ENCODE results near the gene ETAA1. TPM values are rescaled to one million over a fixed set of nuclear protein-coding genes. Genes with fewer than 3 reads are reported as not detected.

Gene ETAA1
- total and polyA plus RNA-seq, 2 of the 4 experiments (the other 2 are of a cell fraction): 6.9 to 8.1 TPM

DNA sequence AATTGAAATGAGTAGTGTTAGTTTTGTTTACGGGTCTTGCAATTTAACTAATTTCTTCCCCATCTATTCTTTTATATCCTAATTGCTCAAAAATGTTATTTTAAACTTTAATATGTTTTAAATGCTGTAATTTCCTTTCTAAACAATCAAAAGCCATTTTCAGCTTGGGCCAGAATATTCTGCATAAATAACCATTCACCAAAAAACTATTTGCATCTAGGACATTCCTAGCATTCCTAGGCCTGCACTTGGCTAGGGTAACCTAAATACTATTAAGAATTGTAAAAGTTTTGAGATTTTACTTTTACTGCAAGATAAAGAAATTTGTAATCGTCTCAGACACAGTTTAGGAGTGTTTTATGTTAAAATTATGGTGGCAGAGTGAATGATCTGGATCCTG lies 7.8 kb upstream of the ETAA1 start:
- Histone ChIP-seq H2BK20ac (ENCODE audit: low read depth, low read length) (peak overlapping the region; percentile 98), H3K56ac (ENCODE audit: extremely low read depth, insufficient read depth, low read length) (peak overlapping the region; percentile 93), H4K8ac (ENCODE audit: low read depth in 2 of 2, low read length in 2 of 2) (peak overlapping the region; percentile 92 to 94), H4K91ac (ENCODE audit: insufficient read depth, low read depth, low read length) (peak overlapping the region; percentile 96), H2BK120ac (ENCODE audit: low read depth, low read length) (peak overlapping the region; percentile 95), H3K27me3 (ENCODE audit: control insufficient read depth, insufficient read depth, low read length) (no peaks in the 10 kb centered on the region), H3K4ac (ENCODE audit: low read depth, low read length) (peak overlapping the region; percentile 95; the same call in 1 of the 2 replicates), H2BK5ac (ENCODE audit: low read depth, low read length, poor library complexity, severe bottlenecking) (peak overlapping the region; percentile 96), H3K18ac (ENCODE audit: low read depth, low read length) (peak overlapping the region; percentile 100), H3K4me1 (ENCODE audit: control insufficient read depth, insufficient read depth, low read length) (peaks cover 18% of the 10 kb centered on the region), H3K27ac (ENCODE audit: insufficient read depth, low read length) (peak overlapping the region; percentile 96), H3K79me1 (ENCODE audit: low read depth in 1 of 2, low read length in 2 of 2) (peaks cover 10 to 18% of the 10 kb centered on the region in 2 experiments; a peak in 2 of 4 replicates), H3K23ac (ENCODE audit: low read depth, low read length) (peak overlapping the region; percentile 96; the same call in 1 of the 2 replicates), H3K4me2 (ENCODE audit: low read depth, low read length) (peak overlapping the region; percentile 57; the same call in 1 of the 2 replicates), H3K9me3 (ENCODE audit: control insufficient read depth, insufficient read depth, low read length) (no peaks in the 10 kb centered on the region), H3K9me1 (ENCODE audit: insufficient read depth, low read length) (peaks cover 7% of the 10 kb centered on the region), H4K20me1 (ENCODE audit: insufficient read depth, low read length) (no peaks in the 10 kb centered on the region), H3K14ac (replicated peaks; ENCODE audit: low read depth, low read length) (peak overlapping the region; percentile 90), H3K36me3 (ENCODE audit: control insufficient read depth, insufficient read depth, low read length) (no peaks in the 10 kb centered on the region), H3K9ac (ENCODE audit: low read depth, low read length) (peak overlapping the region; percentile 82; the same call in 1 of the 2 replicates), H2AK5ac (ENCODE audit: low read depth, low read length) (no peak overlapping the region), H2AK9ac (replicated peaks; ENCODE audit: low read depth, low read length, poor library complexity) (no peak overlapping the region), H4K5ac (ENCODE audit: low read depth, low read length) (peak overlapping the region; percentile 99; the same call in 1 of the 2 replicates), H3K4me3 (ENCODE audit: insufficient read depth, low read depth, low read length) (no peak overlapping the region), H2AFZ (replicated peaks; ENCODE audit: low read length, poor library complexity) (no peak overlapping the region), H2BK15ac (ENCODE audit: low read depth, low read length) (peak overlapping the region; percentile 99; the same call in 2 of the 3 replicates)
- peak; percentile 70 for DNase-seq
- ChIA-PET POLR2A (ENCODE audit: unreplicated experiment) (no interaction called here), CTCF (interaction anchor here (0.9 to 1.0 kb wide), 2 partner anchors 14 to 15 kb away, joined by 3 to 4 read pairs; no protein-coding TSS in a partner anchor)
- ATAC-seq (ENCODE audit: low read depth): peak; percentile 84
- in situ Hi-C loops (cut with MboI; ENCODE audit: low sequenced_read_pairs) (no loop called here), intact Hi-C loops (cut with micrococcal nuclease) (no loop called here), dilution Hi-C loops (cut with HindIII; ENCODE audit: low sequenced_read_pairs, unreplicated experiment) (no loop called here)
- no TSS peak for BruUV-seq (replicated peaks)
- TF ChIP-seq RAD21 (IDR thresholded peaks at IDR 0.05; ENCODE audit: low read length) (no peak), POLR2A (IDR thresholded peaks at IDR 0.05; ENCODE audit: low read depth, low read length) (no peak), MXI1 (IDR thresholded peaks at IDR 0.05; ENCODE audit: borderline replicate concordance, low read depth, low read length) (no peak), MAFK (IDR thresholded peaks at IDR 0.05; ENCODE audit: low read depth, low read length) (no peak), MAZ (IDR thresholded peaks at IDR 0.05; ENCODE audit: borderline replicate concordance, low read depth, low read length) (no peak), RFX5 (IDR thresholded peaks at IDR 0.05; ENCODE audit: low read depth, low read length) (no peak), RCOR1 (IDR thresholded peaks at IDR 0.05; ENCODE audit: insufficient replicate concordance, low read length) (no peak)
- no CpG with 5 or more reads among the region's 2 CpGs for WGBS, 2 experiments (ENCODE audit: extremely low coverage in 2 of 2, insufficient read length in 1 of 2)

Data from IMR-90 (cell line).